Activated CD8-positive, alpha-beta memory T cell treated with anti-CD3 and anti-CD28 coated beads, Interleukin-2, amount 50 U/mL, for 24 hours (primary cell): ENCODE results near the gene ANP32A.

Source experiments
- DNase-seq: peaks from one replicate; pipeline ENCODE4 v3.0.0-alpha.2; 2020; ENCODE audit errors: extremely low read depth

Gene ANP32A

GRCh38 chr15:68797599-68798345 is 22.9 kb downstream of the ANP32A start:
- DNase-seq: no peak

GRCh38 chr15:68797191-68797590 is 23.5 kb downstream of the ANP32A start:
- DNase-seq: no peak

- DNase-seq: no peak
Observed at GRCh38 chr15:68796576-68796975, 24.1 kb downstream of the ANP32A start.

- DNase-seq: no peak
Observed at GRCh38 chr15:68795298-68795848, 25.3 kb downstream of the ANP32A start.

- no peak for DNase-seq
Observed at GRCh38 chr15:68794863-68795262, 25.8 kb downstream of the ANP32A start.

GRCh38 chr15:68794307-68794706 is 26.4 kb downstream of the ANP32A start:
- DNase-seq: no peak

- DNase-seq: no peak
Observed at GRCh38 chr15:68793776-68794175, 26.9 kb downstream of the ANP32A start.

GRCh38 chr15:68792901-68793766 is 27.6 kb downstream of the ANP32A start:
- no peak for DNase-seq

- peak; percentile 23 for DNase-seq
Observed at GRCh38 chr15:68791431-68792283, 29.0 kb downstream of the ANP32A start.

GRCh38 chr15:68790910-68791309 is 29.8 kb downstream of the ANP32A start:
- DNase-seq: no peak

- no peak for DNase-seq
Observed at GRCh38 chr15:68790242-68790575, 30.5 kb downstream of the ANP32A start.

- DNase-seq: no peak
Observed at GRCh38 chr15:68789534-68790241, 31.0 kb downstream of the ANP32A start.

- no peak for DNase-seq
Observed at GRCh38 chr15:68789091-68789490, 31.6 kb downstream of the ANP32A start.

- DNase-seq: no peak
Observed at GRCh38 chr15:68788264-68788624, 32.5 kb downstream of the ANP32A start.

GRCh38 chr15:68787609-68788263 is 33.0 kb downstream of the ANP32A start:
- no peak for DNase-seq

- no peak for DNase-seq
Observed at GRCh38 chr15:68786753-68787152, 33.9 kb downstream of the ANP32A start.

GRCh38 chr15:68785541-68785940 is 35.2 kb downstream of the ANP32A start:
- no peak for DNase-seq

GRCh38 chr15:68784206-68784605 is 36.5 kb downstream of the ANP32A start:
- DNase-seq: no peak

- DNase-seq: no peak
Observed at GRCh38 chr15:68783226-68784058, 37.3 kb downstream of the ANP32A start.

GRCh38 chr15:68782589-68783161 is 38.0 kb downstream of the ANP32A start:
- no peak for DNase-seq
